CD4-positive, alpha-beta memory T cell (primary cell): ENCODE results near the gene C1orf21. TPM values are rescaled to one million over a fixed set of nuclear protein-coding genes. Genes with fewer than 3 reads are reported as not detected.

Source experiments
- CTCF ChIA-PET: fragments of 350-600 bp; sonication (Branson Sonifier 250); formaldehyde crosslinking; loops from one replicate; lab custom pipeline; 2021; ENCODE audit warnings: inconsistent platforms; ENCODE audit not compliant: partially characterized antibody; lab: Charles Lee
- POLR2A ChIA-PET: fragments of 350-600 bp; sonication (Branson Sonifier 250); formaldehyde crosslinking; loops from one replicate; lab custom pipeline; 2021; ENCODE audit not compliant: partially characterized antibody; lab: Charles Lee
- DNase-seq, 5 donors: peaks; one replicate each; pipeline versions ENCODE4 v3.0.0 to v3.0.0-alpha.2; 2020 to 2022; ENCODE audit warnings: mixed read lengths in 1 of 5
- H3K27ac ChIP-seq: one replicate; pipeline ENCODE4 v1.7.0; 2013; ENCODE audit warnings: low read depth, low read length
- H3K27me3 ChIP-seq: 2 replicates; pipeline ENCODE4 v1.7.0; 2013; ENCODE audit warnings: mild to moderate bottlenecking, low read length, moderate library complexity; ENCODE audit not compliant: insufficient read depth
- H3K36me3 ChIP-seq: 2 replicates; pipeline ENCODE4 v1.7.0; 2013; ENCODE audit warnings: mild to moderate bottlenecking, low read length, moderate library complexity; ENCODE audit not compliant: insufficient read depth
- H3K4me1 ChIP-seq: 2 replicates; pipeline ENCODE4 v1.7.0; 2013; ENCODE audit warnings: mild to moderate bottlenecking, low read length, moderate library complexity; ENCODE audit not compliant: insufficient read depth
- H3K4me3 ChIP-seq, 2 donors: one replicate each; pipeline ENCODE4 v1.7.0; 2013; ENCODE audit warnings: low read length in 2 of 2, mild to moderate bottlenecking in 1 of 2
- H3K9me3 ChIP-seq, 2 donors: one replicate each; pipeline ENCODE4 v1.7.0; 2013; ENCODE audit warnings: low read length in 2 of 2, control low read depth in 1 of 2; ENCODE audit not compliant: control insufficient read depth in 1 of 2
- H3K27ac Mint-ChIP-seq, 7 donors: one replicate each; pipeline ENCODE4 v1.8.0; 2020 to 2021; ENCODE audit warnings: mixed read lengths in 7 of 7, mild to moderate bottlenecking in 6 of 7, inconsistent platforms in 3 of 7, moderate library complexity in 3 of 7
- H3K27me3 Mint-ChIP-seq, 2 donors: one replicate each; pipeline ENCODE4 v1.8.0; 2020 to 2021; ENCODE audit warnings: mixed read lengths in 2 of 2
- H3K36me3 Mint-ChIP-seq, 2 donors: one replicate each; pipeline ENCODE4 v1.8.0; 2020 to 2021; ENCODE audit warnings: mixed read lengths in 2 of 2, inconsistent platforms in 1 of 2, mild to moderate bottlenecking in 1 of 2
- H3K4me1 Mint-ChIP-seq, 4 donors: one replicate each; pipeline ENCODE4 v1.8.0; 2020 to 2021; ENCODE audit warnings: mixed read lengths in 4 of 4, mild to moderate bottlenecking in 1 of 4
- H3K4me3 Mint-ChIP-seq, 8 donors: one replicate each; pipeline ENCODE4 v1.8.0; 2020 to 2021; ENCODE audit warnings: mixed read lengths in 8 of 8, mild to moderate bottlenecking in 7 of 8, moderate library complexity in 6 of 8, inconsistent platforms in 3 of 8
- H3K9me3 Mint-ChIP-seq, 8 donors: one replicate each; pipeline ENCODE4 v1.8.0; 2020 to 2021; ENCODE audit warnings: mixed read lengths in 8 of 8, mild to moderate bottlenecking in 5 of 8, inconsistent platforms in 3 of 8, moderate library complexity in 1 of 8
- intact Hi-C: fragments of 100-400 bp; cut with micrococcal nuclease; formaldehyde crosslinking; loops from one replicate; pipeline ENCODE4 v1.15.1; 2023
- polyA plus RNA-seq, 2 donors: library from polyadenylated mRNA; unstranded; fragments of 300-500 nt; fragmentation: Illumina TruSeq; gene quantifications; one replicate each; pipeline ENCODE4 v1.2.3, GENCODE V29; 2021
- total RNA-seq, 2 experiments: library from RNA; stranded (reverse); gene quantifications; one replicate each; pipeline ENCODE4 v1.2.3, GENCODE V29; 2021

The C1orf21 gene
- total and polyA plus RNA-seq, 4 experiments from 2014 or later, result 0.20 to 0.80 (median 0.55) TPM

GRCh38 chr1:184637664-184638240 lies 250.9 kb downstream of the C1orf21 start:
- ChIA-PET POLR2A (no interaction called here), CTCF (no interaction called here)
- H3K36me3 ChIP-seq, result no peaks in the 10 kb centered on the region
- no peaks in the 10 kb centered on the region for H3K4me1 ChIP-seq
- no peaks in the 10 kb centered on the region for H3K36me3 Mint-ChIP-seq
- H3K27me3 Mint-ChIP-seq, result peaks cover 9 to 15% of the 10 kb centered on the region in 2 donors
- no peaks in the 10 kb centered on the region for H3K4me1 Mint-ChIP-seq
- no peaks in the 10 kb centered on the region for H3K27me3 ChIP-seq
- no peak overlapping the region for H3K27ac Mint-ChIP-seq
- no peak for DNase-seq
- intact Hi-C loops, result no loop called here
- no peak overlapping the region for H3K4me3 ChIP-seq
- H3K4me3 Mint-ChIP-seq, result no peak overlapping the region
- H3K27ac ChIP-seq, result no peak overlapping the region
- no peaks in the 10 kb centered on the region for H3K9me3 ChIP-seq
- H3K9me3 Mint-ChIP-seq, result peaks cover 0 to 2% (median 0%) of the 10 kb centered on the region in 8 donors

DNA sequence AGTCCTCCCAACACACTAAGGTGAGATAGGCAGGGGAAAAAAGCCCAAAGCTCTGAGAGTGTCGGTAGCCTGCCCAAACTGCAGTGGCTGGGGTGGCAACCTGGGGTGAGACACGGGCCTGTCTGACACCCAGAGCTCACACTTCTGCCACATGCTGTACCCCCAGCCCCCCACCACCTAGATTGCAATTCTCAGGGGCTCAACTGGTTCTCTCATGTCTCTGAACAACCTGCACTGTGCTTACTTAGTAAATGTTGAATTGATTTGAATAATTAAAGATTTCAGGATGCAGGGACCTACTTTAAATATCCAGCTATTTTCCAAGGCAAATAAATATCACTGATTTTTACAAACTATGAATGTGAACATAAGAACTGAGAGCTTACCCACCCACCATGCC lies 252.4 kb downstream of the C1orf21 start:
- POLR2A ChIA-PET, result no interaction called here
- no peaks in the 10 kb centered on the region for H3K9me3 ChIP-seq
- Mint-ChIP-seq H3K36me3 (no peaks in the 10 kb centered on the region), H3K4me3 (no peak overlapping the region), H3K4me1 (no peaks in the 10 kb centered on the region), H3K27ac (no peak overlapping the region), H3K9me3 (peaks cover 0 to 2% (median 0%) of the 10 kb centered on the region in 8 donors), H3K27me3 (peaks cover 8 to 17% of the 10 kb centered on the region in 2 donors)
- no peak overlapping the region for H3K27ac ChIP-seq
- CTCF ChIA-PET, result no interaction called here
- no peaks in the 10 kb centered on the region for H3K36me3 ChIP-seq
- intact Hi-C loops, result no loop called here
- H3K27me3 ChIP-seq, result no peaks in the 10 kb centered on the region
- H3K4me3 ChIP-seq, result no peak overlapping the region
- no peak for DNase-seq
- H3K4me1 ChIP-seq, result no peaks in the 10 kb centered on the region

DNA sequence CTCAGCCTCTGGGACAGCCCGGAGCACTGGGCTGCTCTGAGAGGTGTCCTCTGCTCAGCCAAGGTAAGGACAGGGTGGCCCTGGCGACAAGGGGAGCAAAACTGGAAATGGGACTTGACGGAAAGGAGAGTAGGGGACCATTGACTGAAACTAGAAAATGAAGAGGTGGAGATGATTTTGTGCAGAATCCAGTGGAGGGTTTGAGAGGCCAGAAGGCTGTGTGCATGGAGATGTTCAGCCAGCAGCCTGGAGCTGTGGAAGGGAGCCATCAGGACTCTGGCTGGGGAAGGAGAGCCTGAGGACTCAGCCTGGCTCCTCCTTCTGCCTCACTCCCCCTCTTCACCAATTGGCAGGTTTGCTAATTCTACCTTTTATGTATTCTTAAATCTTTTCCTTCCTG lies 253.7 kb downstream of the C1orf21 start:
- Histone ChIP-seq H3K27ac (no peak overlapping the region), H3K4me3 (no peak overlapping the region), H3K4me1 (no peaks in the 10 kb centered on the region), H3K9me3 (no peaks in the 10 kb centered on the region), H3K27me3 (no peaks in the 10 kb centered on the region), H3K36me3 (no peaks in the 10 kb centered on the region)
- H3K4me1 Mint-ChIP-seq, result no peaks in the 10 kb centered on the region
- no peak for DNase-seq
- peaks cover 0 to 1% (median 0%) of the 10 kb centered on the region in 8 donors for H3K9me3 Mint-ChIP-seq
- H3K27me3 Mint-ChIP-seq, result peaks cover 10 to 12% of the 10 kb centered on the region in 2 donors
- ChIA-PET CTCF (interaction anchor here (2.3 kb wide), 1 partner anchor 12 kb away, joined by 5 read pairs; no protein-coding TSS in a partner anchor), POLR2A (no interaction called here)
- no peaks in the 10 kb centered on the region for H3K36me3 Mint-ChIP-seq
- H3K27ac Mint-ChIP-seq, result no peak overlapping the region
- H3K4me3 Mint-ChIP-seq, result no peak overlapping the region
- intact Hi-C loops, result no loop called here

DNA sequence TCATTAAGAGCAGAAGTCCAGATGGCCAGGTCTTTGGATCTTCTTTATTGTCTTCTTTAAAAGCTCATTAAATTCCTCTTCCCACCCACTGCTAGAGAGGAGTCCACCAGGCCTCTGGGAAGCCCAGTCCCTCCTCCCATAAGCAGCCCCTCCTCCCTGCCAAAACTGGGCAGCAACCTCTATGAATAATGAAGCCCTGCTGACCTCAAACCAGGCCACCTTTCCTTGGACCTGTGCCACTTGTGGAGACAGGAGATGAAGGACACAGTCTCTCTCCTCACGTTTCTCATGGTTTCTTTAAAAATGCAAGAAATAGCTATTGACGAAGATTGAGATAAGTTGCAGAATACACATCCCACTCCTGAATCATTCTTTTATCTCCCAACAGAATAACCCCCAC lies 255.1 kb downstream of the C1orf21 start:
- Mint-ChIP-seq H3K27me3 (peaks cover 10 to 12% of the 10 kb centered on the region in 2 donors), H3K4me1 (no peaks in the 10 kb centered on the region), H3K36me3 (no peaks in the 10 kb centered on the region), H3K9me3 (no peaks in the 10 kb centered on the region), H3K4me3 (no peak overlapping the region), H3K27ac (no peak overlapping the region)
- intact Hi-C loops, result no loop called here
- H3K9me3 ChIP-seq, result no peaks in the 10 kb centered on the region
- no peaks in the 10 kb centered on the region for H3K36me3 ChIP-seq
- no peak for DNase-seq
- H3K27ac ChIP-seq, result no peak overlapping the region
- H3K4me3 ChIP-seq, result no peak overlapping the region
- H3K4me1 ChIP-seq, result no peaks in the 10 kb centered on the region
- no peaks in the 10 kb centered on the region for H3K27me3 ChIP-seq
- ChIA-PET POLR2A (no interaction called here), CTCF (interaction anchor here (2.3 kb wide), 1 partner anchor 10 kb away, joined by 5 read pairs; no protein-coding TSS in a partner anchor)

- peaks cover 12 to 14% of the 10 kb centered on the region in 2 donors for H3K27me3 Mint-ChIP-seq
- Histone ChIP-seq H3K36me3 (no peaks in the 10 kb centered on the region), H3K27me3 (no peaks in the 10 kb centered on the region), H3K27ac (no peak overlapping the region), H3K4me3 (no peak overlapping the region), H3K9me3 (no peaks in the 10 kb centered on the region), H3K4me1 (no peaks in the 10 kb centered on the region)
- no peak overlapping the region for H3K27ac Mint-ChIP-seq
- intact Hi-C loops, result no loop called here
- ChIA-PET POLR2A (no interaction called here), CTCF (no interaction called here)
- DNase-seq, result no peak
- H3K4me3 Mint-ChIP-seq, result no peak overlapping the region
- H3K4me1 Mint-ChIP-seq, result no peaks in the 10 kb centered on the region
- H3K36me3 Mint-ChIP-seq, result no peaks in the 10 kb centered on the region
- H3K9me3 Mint-ChIP-seq, result peaks cover 0 to 3% (median 0%) of the 10 kb centered on the region in 8 donors
Measured at GRCh38 chr1:184643661-184644060, 256.8 kb downstream of the C1orf21 start.

GRCh38 chr1:184644771-184645170 lies 257.9 kb downstream of the C1orf21 start:
- intact Hi-C loops, result no loop called here
- H3K27ac Mint-ChIP-seq, result no peak overlapping the region
- CTCF ChIA-PET, result no interaction called here
- POLR2A ChIA-PET, result no interaction called here
- peaks cover 0 to 10% (median 0%) of the 10 kb centered on the region in 8 donors for H3K9me3 Mint-ChIP-seq
- no peaks in the 10 kb centered on the region for H3K4me1 Mint-ChIP-seq
- DNase-seq, result no peak
- Histone ChIP-seq H3K36me3 (no peaks in the 10 kb centered on the region), H3K27me3 (no peaks in the 10 kb centered on the region), H3K4me3 (no peak overlapping the region), H3K9me3 (no peaks in the 10 kb centered on the region), H3K4me1 (no peaks in the 10 kb centered on the region), H3K27ac (no peak overlapping the region)
- H3K27me3 Mint-ChIP-seq, result peaks cover 14 to 18% of the 10 kb centered on the region in 2 donors
- H3K4me3 Mint-ChIP-seq, result no peak overlapping the region
- H3K36me3 Mint-ChIP-seq, result no peaks in the 10 kb centered on the region

DNA sequence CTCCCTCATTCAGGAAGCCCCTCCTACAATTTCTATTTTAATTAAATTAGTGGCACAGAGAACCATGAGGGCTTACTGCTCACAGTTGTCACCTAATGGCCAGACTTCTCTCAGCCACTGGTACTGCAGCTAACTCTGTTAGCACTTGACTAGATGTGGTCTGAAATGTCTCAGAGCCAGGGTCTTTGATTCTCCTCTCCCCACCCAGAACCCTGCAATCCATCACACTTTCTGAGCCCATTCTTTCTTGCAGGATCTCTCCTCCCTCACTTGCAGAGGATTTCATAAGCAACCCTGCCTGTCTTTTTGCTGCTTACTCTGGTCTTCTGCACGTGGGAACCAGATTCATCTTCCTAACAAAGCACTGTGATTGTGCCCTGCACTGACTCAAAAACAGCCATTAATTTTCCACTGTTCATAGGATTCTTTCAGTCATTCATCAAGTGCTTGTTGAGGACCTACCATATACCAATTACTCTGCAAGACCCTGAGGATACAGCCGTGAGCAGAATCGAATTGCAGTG lies 259.4 kb downstream of the C1orf21 start:
- no peaks in the 10 kb centered on the region for H3K36me3 ChIP-seq
- peaks cover 14 to 16% of the 10 kb centered on the region in 2 donors for H3K27me3 Mint-ChIP-seq
- H3K4me3 Mint-ChIP-seq, result no peak overlapping the region
- no peaks in the 10 kb centered on the region for H3K9me3 ChIP-seq
- ChIA-PET CTCF (no interaction called here), POLR2A (no interaction called here)
- intact Hi-C loops, result no loop called here
- H3K27ac ChIP-seq, result no peak overlapping the region
- no peaks in the 10 kb centered on the region for H3K4me1 ChIP-seq
- no peak overlapping the region for H3K27ac Mint-ChIP-seq
- H3K27me3 ChIP-seq, result no peaks in the 10 kb centered on the region
- H3K9me3 Mint-ChIP-seq, result peaks cover 0 to 10% (median 2%) of the 10 kb centered on the region in 8 donors
- H3K4me1 Mint-ChIP-seq, result no peaks in the 10 kb centered on the region
- DNase-seq, result no peak
- no peak overlapping the region for H3K4me3 ChIP-seq
- H3K36me3 Mint-ChIP-seq, result no peaks in the 10 kb centered on the region
